ENCODE measurements around the gene NKX6-2.

The NKX6-2 gene

DNA sequence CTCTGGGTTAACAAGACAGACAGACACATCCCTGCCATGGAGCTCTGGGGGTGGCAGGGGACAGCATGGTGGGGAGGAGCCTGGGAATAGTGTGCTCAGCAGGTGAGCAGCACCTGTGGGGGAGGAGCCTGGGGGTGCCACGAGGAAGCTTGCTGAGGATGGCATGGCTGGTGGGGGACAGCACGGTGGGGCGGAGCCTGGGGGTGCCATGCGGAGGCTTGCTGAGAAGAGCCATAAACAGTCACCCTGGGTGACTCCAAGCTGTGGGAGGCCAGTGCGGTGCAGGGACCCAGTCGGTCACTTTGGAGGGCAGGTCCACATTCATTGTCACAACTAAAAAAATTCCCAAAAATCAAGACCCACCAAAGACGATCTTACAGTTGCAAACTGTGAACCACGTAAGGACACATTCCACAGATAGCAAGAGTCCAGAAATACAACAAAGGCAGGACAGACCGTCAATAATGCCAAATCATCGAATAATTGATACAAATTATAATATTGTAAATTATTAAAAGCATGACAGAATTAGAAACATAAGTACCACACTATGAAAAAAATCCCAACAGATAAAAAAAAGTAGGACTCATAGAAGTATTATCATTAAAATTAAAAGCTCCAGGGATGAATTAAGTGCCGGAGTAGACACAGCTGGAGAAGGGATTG lies 24.4 kb downstream of the NKX6-2 start:
- H3K4me2 ChIP-seq (ENCODE audit: low read length), result no peak overlapping the region
- H3K36me3 ChIP-seq (ENCODE audit: control insufficient read depth, insufficient read depth, low read length), result no peaks in the 10 kb centered on the region
- H3K27me3 ChIP-seq (ENCODE audit: control insufficient read depth, insufficient read depth, low read length), result no peaks in the 10 kb centered on the region
- no peak overlapping the region for H3K27ac ChIP-seq
- H3K9ac ChIP-seq, result no peak overlapping the region
- H3K9me3 ChIP-seq (ENCODE audit: control insufficient read depth, low read length), result no peaks in the 10 kb centered on the region
- no peaks in the 10 kb centered on the region for H3K79me2 ChIP-seq
- TF ChIP-seq, protein P1, sequence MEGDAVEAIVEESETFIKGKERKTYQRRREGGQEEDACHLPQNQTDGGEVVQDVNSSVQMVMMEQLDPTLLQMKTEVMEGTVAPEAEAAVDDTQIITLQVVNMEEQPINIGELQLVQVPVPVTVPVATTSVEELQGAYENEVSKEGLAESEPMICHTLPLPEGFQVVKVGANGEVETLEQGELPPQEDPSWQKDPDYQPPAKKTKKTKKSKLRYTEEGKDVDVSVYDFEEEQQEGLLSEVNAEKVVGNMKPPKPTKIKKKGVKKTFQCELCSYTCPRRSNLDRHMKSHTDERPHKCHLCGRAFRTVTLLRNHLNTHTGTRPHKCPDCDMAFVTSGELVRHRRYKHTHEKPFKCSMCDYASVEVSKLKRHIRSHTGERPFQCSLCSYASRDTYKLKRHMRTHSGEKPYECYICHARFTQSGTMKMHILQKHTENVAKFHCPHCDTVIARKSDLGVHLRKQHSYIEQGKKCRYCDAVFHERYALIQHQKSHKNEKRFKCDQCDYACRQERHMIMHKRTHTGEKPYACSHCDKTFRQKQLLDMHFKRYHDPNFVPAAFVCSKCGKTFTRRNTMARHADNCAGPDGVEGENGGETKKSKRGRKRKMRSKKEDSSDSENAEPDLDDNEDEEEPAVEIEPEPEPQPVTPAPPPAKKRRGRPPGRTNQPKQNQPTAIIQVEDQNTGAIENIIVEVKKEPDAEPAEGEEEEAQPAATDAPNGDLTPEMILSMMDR (IDR thresholded peaks at IDR 0.05), result no peak
- H3K4me3 ChIP-seq (ENCODE audit: low read depth, low read length), result no peak overlapping the region
- no peak overlapping the region for H2AFZ ChIP-seq
- no peaks in the 10 kb centered on the region for H3K4me1 ChIP-seq

DNA sequence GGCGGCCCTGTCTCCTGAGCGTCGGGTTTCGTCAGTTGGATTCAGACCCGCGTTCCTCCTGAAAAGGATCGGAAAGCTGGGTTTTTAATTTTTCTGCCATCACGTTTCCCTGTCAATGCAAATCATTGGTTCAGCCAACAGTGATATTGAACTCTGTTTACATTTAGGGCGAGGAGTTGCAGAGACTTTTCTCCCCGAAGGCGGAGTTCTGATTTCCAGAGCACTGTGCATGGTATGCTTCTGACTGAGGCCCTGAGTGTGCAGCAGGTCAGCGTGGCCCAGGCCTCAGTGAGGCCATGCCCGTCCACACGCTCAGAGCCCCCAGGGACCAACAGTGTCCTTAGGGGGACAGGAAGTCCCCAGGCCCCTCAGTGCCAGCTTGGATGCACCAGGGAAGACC lies 27.1 kb downstream of the NKX6-2 start:
- H3K9me3 ChIP-seq (ENCODE audit: control insufficient read depth, low read length), result no peaks in the 10 kb centered on the region
- no peaks in the 10 kb centered on the region for H3K36me3 ChIP-seq (ENCODE audit: control insufficient read depth, insufficient read depth, low read length)
- H3K4me2 ChIP-seq (ENCODE audit: low read length), result no peak overlapping the region
- no peaks in the 10 kb centered on the region for H3K27me3 ChIP-seq (ENCODE audit: control insufficient read depth, insufficient read depth, low read length)
- no peaks in the 10 kb centered on the region for H3K79me2 ChIP-seq
- TF ChIP-seq, protein P1 (IDR thresholded peaks at IDR 0.05), result no peak
- H3K9ac ChIP-seq, result no peak overlapping the region
- no peak overlapping the region for H3K27ac ChIP-seq
- H3K4me1 ChIP-seq, result no peaks in the 10 kb centered on the region
- no peak overlapping the region for H2AFZ ChIP-seq
- H3K4me3 ChIP-seq (ENCODE audit: low read depth, low read length), result no peak overlapping the region

DNA sequence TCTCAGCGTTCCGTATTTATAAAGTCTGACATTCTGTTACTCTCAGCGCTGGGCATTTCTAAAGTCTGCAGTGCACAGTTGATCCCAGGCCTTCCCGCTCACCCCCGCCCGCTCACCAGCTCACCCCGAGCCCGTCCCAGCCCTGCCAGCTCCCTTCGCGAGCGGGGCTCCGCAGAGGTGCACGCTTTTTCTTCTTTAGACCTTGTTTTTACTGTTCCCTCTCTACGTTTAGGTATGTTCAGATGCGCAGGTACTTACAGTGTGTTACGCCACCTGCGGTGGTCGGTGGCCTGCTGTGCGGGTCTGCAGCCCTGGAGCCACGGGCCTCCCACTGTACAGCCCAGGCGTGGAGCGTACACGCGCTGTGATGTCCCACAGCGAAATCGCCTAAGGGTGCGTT lies 28.8 kb downstream of the NKX6-2 start:
- H3K4me3 ChIP-seq (ENCODE audit: low read depth, low read length), result no peak overlapping the region
- no peak overlapping the region for H3K9ac ChIP-seq
- H3K36me3 ChIP-seq (ENCODE audit: control insufficient read depth, insufficient read depth, low read length), result no peaks in the 10 kb centered on the region
- H3K4me1 ChIP-seq, result no peaks in the 10 kb centered on the region
- H3K9me3 ChIP-seq (ENCODE audit: control insufficient read depth, low read length), result no peaks in the 10 kb centered on the region
- no peak overlapping the region for H3K27ac ChIP-seq
- H2AFZ ChIP-seq, result no peak overlapping the region
- no peaks in the 10 kb centered on the region for H3K27me3 ChIP-seq (ENCODE audit: control insufficient read depth, insufficient read depth, low read length)
- H3K4me2 ChIP-seq (ENCODE audit: low read length), result no peak overlapping the region
- TF ChIP-seq, protein P1 (IDR thresholded peaks at IDR 0.05), result no peak
- H3K79me2 ChIP-seq, result no peaks in the 10 kb centered on the region

DNA sequence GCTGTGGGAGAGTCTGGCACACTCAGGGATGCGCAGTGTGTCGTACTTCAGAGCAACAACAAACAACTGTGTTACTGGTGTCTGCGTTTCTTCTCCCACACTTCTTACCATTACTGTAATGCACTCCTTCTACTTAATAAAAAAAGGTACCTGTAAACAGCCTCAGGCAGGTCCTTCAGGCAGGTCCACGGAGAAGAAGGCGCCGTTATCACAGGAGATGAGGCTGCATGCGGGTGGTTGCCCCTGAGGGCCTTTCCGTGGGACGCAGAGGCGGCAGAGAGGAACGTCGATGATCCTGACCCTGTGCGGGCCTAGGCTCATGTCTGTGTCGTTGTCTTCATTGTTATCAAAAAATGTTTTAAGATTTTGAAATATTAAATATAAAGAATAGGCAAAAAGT lies 29.4 kb downstream of the NKX6-2 start:
- Histone ChIP-seq H3K9me3 (ENCODE audit: control insufficient read depth, low read length) (no peaks in the 10 kb centered on the region), H3K27me3 (ENCODE audit: control insufficient read depth, insufficient read depth, low read length) (no peaks in the 10 kb centered on the region), H3K79me2 (no peaks in the 10 kb centered on the region), H3K36me3 (ENCODE audit: control insufficient read depth, insufficient read depth, low read length) (no peaks in the 10 kb centered on the region), H3K4me1 (no peaks in the 10 kb centered on the region), H3K9ac (no peak overlapping the region), H2AFZ (no peak overlapping the region), H3K27ac (no peak overlapping the region), H3K4me3 (ENCODE audit: low read depth, low read length) (no peak overlapping the region), H3K4me2 (ENCODE audit: low read length) (no peak overlapping the region)
- TF ChIP-seq, protein P1 (IDR thresholded peaks at IDR 0.05), result no peak

GRCh38 chr10:132755166-132755711 lies 30.7 kb downstream of the NKX6-2 start:
- H3K9ac ChIP-seq, result no peak overlapping the region
- H3K79me2 ChIP-seq, result no peaks in the 10 kb centered on the region
- H3K4me3 ChIP-seq (ENCODE audit: low read depth, low read length), result no peak overlapping the region
- H3K36me3 ChIP-seq (ENCODE audit: control insufficient read depth, insufficient read depth, low read length), result no peaks in the 10 kb centered on the region
- H2AFZ ChIP-seq, result no peak overlapping the region
- no peak overlapping the region for H3K4me2 ChIP-seq (ENCODE audit: low read length)
- H3K4me1 ChIP-seq, result no peaks in the 10 kb centered on the region
- no peak overlapping the region for H3K27ac ChIP-seq
- TF ChIP-seq, protein P1 (IDR thresholded peaks at IDR 0.05), result no peak
- H3K27me3 ChIP-seq (ENCODE audit: control insufficient read depth, insufficient read depth, low read length), result no peaks in the 10 kb centered on the region
- H3K9me3 ChIP-seq (ENCODE audit: control insufficient read depth, low read length), result no peaks in the 10 kb centered on the region

Data from parathyroid adenoma (tissue), 2 donors.